Measurements from ENCODE around the gene PROX2.

GRCh38 chr14:74898083-74898482, 22.1 kb upstream of the PROX2 start:
- TF ChIP-seq POLR2A (IDR thresholded peaks at IDR 0.05), result no peak
- TF ChIP-seq, protein P1, sequence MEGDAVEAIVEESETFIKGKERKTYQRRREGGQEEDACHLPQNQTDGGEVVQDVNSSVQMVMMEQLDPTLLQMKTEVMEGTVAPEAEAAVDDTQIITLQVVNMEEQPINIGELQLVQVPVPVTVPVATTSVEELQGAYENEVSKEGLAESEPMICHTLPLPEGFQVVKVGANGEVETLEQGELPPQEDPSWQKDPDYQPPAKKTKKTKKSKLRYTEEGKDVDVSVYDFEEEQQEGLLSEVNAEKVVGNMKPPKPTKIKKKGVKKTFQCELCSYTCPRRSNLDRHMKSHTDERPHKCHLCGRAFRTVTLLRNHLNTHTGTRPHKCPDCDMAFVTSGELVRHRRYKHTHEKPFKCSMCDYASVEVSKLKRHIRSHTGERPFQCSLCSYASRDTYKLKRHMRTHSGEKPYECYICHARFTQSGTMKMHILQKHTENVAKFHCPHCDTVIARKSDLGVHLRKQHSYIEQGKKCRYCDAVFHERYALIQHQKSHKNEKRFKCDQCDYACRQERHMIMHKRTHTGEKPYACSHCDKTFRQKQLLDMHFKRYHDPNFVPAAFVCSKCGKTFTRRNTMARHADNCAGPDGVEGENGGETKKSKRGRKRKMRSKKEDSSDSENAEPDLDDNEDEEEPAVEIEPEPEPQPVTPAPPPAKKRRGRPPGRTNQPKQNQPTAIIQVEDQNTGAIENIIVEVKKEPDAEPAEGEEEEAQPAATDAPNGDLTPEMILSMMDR (IDR thresholded peaks at IDR 0.05 in 4 of 5, conservative IDR thresholded peaks at IDR 0.05 in 1 of 5), result no peak
